SK-N-SH treated with all-trans-retinoic acid at 6 μM for 48 hours (cell line): ENCODE results near the gene STT3B.

Source experiments
- CREB5 ChIP-seq: fragments of 250-450 bp; sonication (Bioruptor Pico); IDR thresholded peaks from 2 replicates; pipeline ENCODE4 v1.5.1; 2020; ENCODE audit warnings: low read depth, mild to moderate bottlenecking, moderate library complexity
- TCF4 ChIP-seq: fragments of 250-450 bp; sonication (Bioruptor Pico); IDR thresholded peaks from 2 replicates; pipeline ENCODE4 v1.8.0; 2021; ENCODE audit warnings: mild to moderate bottlenecking, moderate library complexity, borderline replicate concordance
- ZFP3 ChIP-seq: fragments of 250-450 bp; sonication (Bioruptor Pico); IDR thresholded peaks from 2 replicates; pipeline ENCODE4 v1.5.0; 2020; ENCODE audit warnings: mild to moderate bottlenecking, moderate library complexity
- ZFP30 ChIP-seq: fragments of 450-650 bp; formaldehyde crosslinking; IDR thresholded peaks from 2 replicates; pipeline ENCODE4 v1.5.0; 2022; ENCODE audit warnings: mild to moderate bottlenecking, moderate library complexity
- TF ChIP-seq, protein P1 (sequence below): fragments of 250-450 bp; sonication (Bioruptor Pico); IDR thresholded peaks from 2 replicates; pipeline ENCODE4 v1.8.0; 2020; ENCODE audit warnings: mild to moderate bottlenecking, moderate library complexity, borderline replicate concordance

DNA sequence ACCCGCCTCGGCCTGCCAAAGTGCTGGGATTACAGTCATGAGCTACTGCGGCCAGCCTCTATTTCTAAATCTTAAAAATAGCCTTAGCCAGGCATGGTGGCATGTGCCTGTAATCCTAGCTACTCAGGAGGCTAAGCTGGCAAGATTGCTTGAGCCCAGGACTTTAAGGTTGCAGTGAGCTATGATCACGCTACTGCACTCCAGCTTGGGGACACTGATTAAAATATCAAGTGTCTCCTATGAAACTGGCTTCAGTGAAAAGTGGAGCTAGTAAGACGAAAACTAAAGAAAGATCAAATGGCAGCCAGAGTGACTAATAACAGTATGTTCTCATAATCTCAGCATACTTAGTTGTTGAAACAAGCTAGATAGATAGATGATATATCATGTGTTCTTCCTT, 112.5 kb downstream of the STT3B start:
- TF ChIP-seq TCF4 (CRISPR knock-in tag) (no peak), ZFP30 (no peak), ZFP3 (CRISPR knock-in tag) (no peak), CREB5 (CRISPR knock-in tag) (no peak)
- TF ChIP-seq, protein P1, sequence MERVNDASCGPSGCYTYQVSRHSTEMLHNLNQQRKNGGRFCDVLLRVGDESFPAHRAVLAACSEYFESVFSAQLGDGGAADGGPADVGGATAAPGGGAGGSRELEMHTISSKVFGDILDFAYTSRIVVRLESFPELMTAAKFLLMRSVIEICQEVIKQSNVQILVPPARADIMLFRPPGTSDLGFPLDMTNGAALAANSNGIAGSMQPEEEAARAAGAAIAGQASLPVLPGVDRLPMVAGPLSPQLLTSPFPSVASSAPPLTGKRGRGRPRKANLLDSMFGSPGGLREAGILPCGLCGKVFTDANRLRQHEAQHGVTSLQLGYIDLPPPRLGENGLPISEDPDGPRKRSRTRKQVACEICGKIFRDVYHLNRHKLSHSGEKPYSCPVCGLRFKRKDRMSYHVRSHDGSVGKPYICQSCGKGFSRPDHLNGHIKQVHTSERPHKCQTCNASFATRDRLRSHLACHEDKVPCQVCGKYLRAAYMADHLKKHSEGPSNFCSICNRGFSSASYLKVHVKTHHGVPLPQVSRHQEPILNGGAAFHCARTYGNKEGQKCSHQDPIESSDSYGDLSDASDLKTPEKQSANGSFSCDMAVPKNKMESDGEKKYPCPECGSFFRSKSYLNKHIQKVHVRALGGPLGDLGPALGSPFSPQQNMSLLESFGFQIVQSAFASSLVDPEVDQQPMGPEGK = no peak
